ENCODE results near the gene PCYT2. TPM values are rescaled to one million over a fixed set of nuclear protein-coding genes. Genes with fewer than 3 reads are reported as not detected.
A peak's percentile ranks its signal among the peaks of the same experiment; 100 is the strongest.

The PCYT2 gene
- total RNA-seq, 1 experiment from 2014 or later, result 151 TPM

DNA sequence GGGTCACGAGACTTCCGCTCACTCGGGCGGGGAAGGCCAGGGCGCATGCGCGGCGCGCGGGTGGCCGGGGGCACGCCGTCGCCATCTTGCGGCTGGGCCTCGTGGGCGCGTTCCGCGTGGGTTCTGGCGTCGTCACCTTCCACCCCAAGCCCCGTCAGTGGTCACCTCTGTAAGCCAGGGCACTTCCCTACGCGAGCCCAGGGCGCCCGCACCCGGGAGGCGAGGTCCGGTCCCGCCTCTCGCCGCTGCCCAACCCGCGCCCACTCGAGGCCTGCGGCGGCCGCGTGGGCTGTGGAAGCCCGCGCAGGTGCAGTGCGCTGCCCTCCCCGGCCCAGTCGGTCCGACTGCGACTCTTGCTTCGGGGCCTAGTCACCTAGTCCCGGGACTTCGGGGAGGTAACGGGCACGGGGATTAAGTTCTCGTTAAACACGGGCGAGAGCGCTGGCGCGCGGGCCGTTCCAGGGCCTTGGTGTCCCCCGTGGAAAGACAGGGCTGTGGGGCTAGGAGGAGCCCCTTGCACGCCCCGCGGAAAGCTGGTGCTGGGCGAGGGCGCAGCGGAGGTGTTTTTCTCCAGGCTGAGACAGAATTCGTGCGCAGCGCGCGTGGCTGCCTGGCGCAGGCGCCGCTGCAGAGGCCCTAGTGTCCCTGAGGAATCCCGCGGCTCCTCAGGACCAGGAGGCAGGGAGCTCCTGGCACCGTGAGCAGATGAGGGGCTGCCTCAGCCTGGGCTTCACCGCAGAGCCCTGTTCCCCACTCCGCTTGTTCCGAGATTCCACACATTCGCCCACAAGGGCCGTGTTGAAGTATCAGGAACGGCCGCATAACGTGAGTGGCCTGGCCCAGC, 39.6 kb downstream of the PCYT2 start:
- intact Hi-C loops (cut with micrococcal nuclease; ENCODE audit: unreplicated experiment), result loop anchor here (1.0 to 5.0 kb wide), 2 partner anchors 11 to 151 kb away; partner anchors contain the start of genes CENPX, LRRC45 and P4HB
- Histone ChIP-seq H3K9me3 (no peaks in the 10 kb centered on the region), H3K27me3 (replicated peaks; ENCODE audit: control insufficient read depth, insufficient read depth, low read length) (no peaks in the 10 kb centered on the region), H3K4me1 (peaks cover 43% of the 10 kb centered on the region), H3K36me3 (ENCODE audit: control insufficient read depth, insufficient read depth, low read length) (peaks cover 4% of the 10 kb centered on the region; the same call in 1 of the 2 replicates), H3K4me3 (ENCODE audit: low read depth, low read length) (peak overlapping the region; percentile 81)
- ChIA-PET POLR2A (interaction anchor here (0.6 kb wide), 1 partner anchor 22 kb away, joined by 4 read pairs; no protein-coding TSS in a partner anchor), CTCF (interaction anchor here (0.6 to 0.7 kb wide), 2 partner anchors 76 to 194 kb away, joined by 3 to 4 read pairs; no protein-coding TSS in a partner anchor)
- H3K4me3 Mint-ChIP-seq (ENCODE audit: unreplicated experiment), result peak overlapping the region; percentile 78
- peak; percentile 26 to 52 for TF ChIP-seq CTCF (IDR thresholded peaks at IDR 0.05; ENCODE audit: insufficient read depth in 1 of 2, low read depth in 1 of 2, low read length in 1 of 2, severe bottlenecking in 1 of 2, unreplicated experiment in 1 of 2)
- peak; percentile 58 to 97 for DNase-seq
- H3K27me3 Mint-ChIP-seq (ENCODE audit: insufficient read depth, unreplicated experiment), result no peaks in the 10 kb centered on the region
- H3K9me3 Mint-ChIP-seq (ENCODE audit: unreplicated experiment), result no peaks in the 10 kb centered on the region
- peak overlapping the region; percentile 87 for H3K27ac Mint-ChIP-seq (ENCODE audit: unreplicated experiment)
- BruUV-seq (replicated peaks), result TSS peak; percentile 63
- H3K4me1 Mint-ChIP-seq (ENCODE audit: low read depth, unreplicated experiment), result peaks cover 16% of the 10 kb centered on the region
- peaks cover 87% of the 10 kb centered on the region for H3K36me3 Mint-ChIP-seq (ENCODE audit: insufficient read depth, unreplicated experiment)

DNA sequence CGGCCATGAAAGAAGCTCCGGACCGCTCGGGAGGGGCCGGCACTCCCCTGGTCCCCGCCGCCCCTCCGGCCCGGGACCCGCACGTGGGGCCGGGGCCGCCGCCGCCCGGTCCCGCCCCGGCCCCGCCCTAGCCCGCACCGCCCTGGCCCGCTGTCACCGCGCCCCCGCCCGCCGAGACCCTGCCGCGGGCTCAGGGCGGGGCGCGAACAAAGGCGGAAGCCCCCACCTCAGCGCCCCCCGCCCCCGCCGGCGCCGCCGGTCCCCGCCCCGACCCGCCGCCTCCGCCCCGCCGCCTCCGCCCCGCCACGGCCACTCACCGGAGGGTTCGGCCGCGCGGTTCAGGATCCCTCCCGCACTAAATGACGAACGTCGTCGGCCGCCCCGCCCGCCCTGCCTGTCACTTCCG, 40.2 kb downstream of the PCYT2 start, which contains the start of gene ARHGDIA:
TSS of gene ARHGDIA (minus strand) at position 357 of the 406 bp plus-strand sequence. CDS start 1,407 bp downstream, outside the sequence.
- intact Hi-C loops (cut with micrococcal nuclease; ENCODE audit: unreplicated experiment), result loop anchor here (5.0 kb wide), 1 partner anchor 151 kb away; the partner anchor contains the start of genes CENPX and LRRC45
- no peaks in the 10 kb centered on the region for H3K9me3 Mint-ChIP-seq (ENCODE audit: unreplicated experiment)
- peaks cover 49% of the 10 kb centered on the region for H3K4me1 ChIP-seq
- H3K4me3 Mint-ChIP-seq (ENCODE audit: unreplicated experiment), result peak within 1 kb of the TSS; percentile 78
- ChIA-PET POLR2A (interaction anchor here (0.6 to 1.1 kb wide), 2 partner anchors 10 to 21 kb away, joined by 4 read pairs; partner anchors contain the start of gene P4HB), CTCF (no interaction called here)
- no peaks in the 10 kb centered on the region for H3K27me3 ChIP-seq (replicated peaks; ENCODE audit: control insufficient read depth, insufficient read depth, low read length)
- peaks cover 89% of the 10 kb centered on the region for H3K36me3 Mint-ChIP-seq (ENCODE audit: insufficient read depth, unreplicated experiment)
- peak within 1 kb of the TSS; percentile 90 for H3K27ac Mint-ChIP-seq (ENCODE audit: unreplicated experiment)
- H3K27me3 Mint-ChIP-seq (ENCODE audit: insufficient read depth, unreplicated experiment), result no peaks in the 10 kb centered on the region
- TF ChIP-seq CTCF (IDR thresholded peaks at IDR 0.05; ENCODE audit: insufficient read depth in 1 of 2, low read depth in 1 of 2, low read length in 1 of 2, severe bottlenecking in 1 of 2, unreplicated experiment in 1 of 2), result no peak
- H3K36me3 ChIP-seq (ENCODE audit: control insufficient read depth, insufficient read depth, low read length), result peaks cover 4% of the 10 kb centered on the region; the same call in 1 of the 2 replicates
- peak within 1 kb of the TSS; percentile 81 for H3K4me3 ChIP-seq (ENCODE audit: low read depth, low read length)
- H3K4me1 Mint-ChIP-seq (ENCODE audit: low read depth, unreplicated experiment), result peaks cover 16% of the 10 kb centered on the region
- H3K9me3 ChIP-seq, result no peaks in the 10 kb centered on the region
- no TSS peak for BruUV-seq (replicated peaks)
- DNase-seq, result peak in 1 of 2 experiments; percentile 96

Measured in Caco-2 (cell line).